Muscle layer of duodenum (tissue), 2 donors: ENCODE measurements around the gene PHOSPHO1.
"Not testable (repeated sequence)": the region's sequence is repeated elsewhere in the genome, so short reads cannot be mapped to it uniquely, and the experiment has no call there.

Experiments
- H3K27ac ChIP-seq: one replicate; pipeline ENCODE4 v1.7.0; 2013; ENCODE audit warnings: mild to moderate bottlenecking, low read length
- H3K27me3 ChIP-seq: one replicate; pipeline ENCODE4 v1.7.0; 2013; ENCODE audit warnings: low read depth, mild to moderate bottlenecking, control low read depth, low read length
- H3K36me3 ChIP-seq, 2 donors: one replicate each; pipeline ENCODE4 v1.7.0; 2013; ENCODE audit warnings: low read length in 2 of 2, control low read depth in 1 of 2, mild to moderate bottlenecking in 1 of 2; ENCODE audit not compliant: insufficient read depth in 2 of 2, control insufficient read depth in 1 of 2
- H3K4me1 ChIP-seq, 2 donors: one replicate each; pipeline ENCODE4 v1.7.0; 2013; ENCODE audit warnings: low read length in 2 of 2, mild to moderate bottlenecking in 2 of 2, control low read depth in 1 of 2, moderate library complexity in 1 of 2; ENCODE audit not compliant: insufficient read depth in 2 of 2, control insufficient read depth in 1 of 2
- H3K4me3 ChIP-seq, 2 donors: one replicate each; pipeline ENCODE4 v1.7.0; 2013; ENCODE audit warnings: low read length in 2 of 2, low read depth in 1 of 2, mild to moderate bottlenecking in 1 of 2
- H3K9me3 ChIP-seq, 2 donors: one replicate each; pipeline ENCODE4 v1.7.0; 2013; ENCODE audit warnings: low read length in 2 of 2, control low read depth in 1 of 2, mild to moderate bottlenecking in 1 of 2; ENCODE audit not compliant: control insufficient read depth in 1 of 2
- donor health status: healthy.

PHOSPHO1 gene, protein sequence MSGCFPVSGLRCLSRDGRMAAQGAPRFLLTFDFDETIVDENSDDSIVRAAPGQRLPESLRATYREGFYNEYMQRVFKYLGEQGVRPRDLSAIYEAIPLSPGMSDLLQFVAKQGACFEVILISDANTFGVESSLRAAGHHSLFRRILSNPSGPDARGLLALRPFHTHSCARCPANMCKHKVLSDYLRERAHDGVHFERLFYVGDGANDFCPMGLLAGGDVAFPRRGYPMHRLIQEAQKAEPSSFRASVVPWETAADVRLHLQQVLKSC

DNA sequence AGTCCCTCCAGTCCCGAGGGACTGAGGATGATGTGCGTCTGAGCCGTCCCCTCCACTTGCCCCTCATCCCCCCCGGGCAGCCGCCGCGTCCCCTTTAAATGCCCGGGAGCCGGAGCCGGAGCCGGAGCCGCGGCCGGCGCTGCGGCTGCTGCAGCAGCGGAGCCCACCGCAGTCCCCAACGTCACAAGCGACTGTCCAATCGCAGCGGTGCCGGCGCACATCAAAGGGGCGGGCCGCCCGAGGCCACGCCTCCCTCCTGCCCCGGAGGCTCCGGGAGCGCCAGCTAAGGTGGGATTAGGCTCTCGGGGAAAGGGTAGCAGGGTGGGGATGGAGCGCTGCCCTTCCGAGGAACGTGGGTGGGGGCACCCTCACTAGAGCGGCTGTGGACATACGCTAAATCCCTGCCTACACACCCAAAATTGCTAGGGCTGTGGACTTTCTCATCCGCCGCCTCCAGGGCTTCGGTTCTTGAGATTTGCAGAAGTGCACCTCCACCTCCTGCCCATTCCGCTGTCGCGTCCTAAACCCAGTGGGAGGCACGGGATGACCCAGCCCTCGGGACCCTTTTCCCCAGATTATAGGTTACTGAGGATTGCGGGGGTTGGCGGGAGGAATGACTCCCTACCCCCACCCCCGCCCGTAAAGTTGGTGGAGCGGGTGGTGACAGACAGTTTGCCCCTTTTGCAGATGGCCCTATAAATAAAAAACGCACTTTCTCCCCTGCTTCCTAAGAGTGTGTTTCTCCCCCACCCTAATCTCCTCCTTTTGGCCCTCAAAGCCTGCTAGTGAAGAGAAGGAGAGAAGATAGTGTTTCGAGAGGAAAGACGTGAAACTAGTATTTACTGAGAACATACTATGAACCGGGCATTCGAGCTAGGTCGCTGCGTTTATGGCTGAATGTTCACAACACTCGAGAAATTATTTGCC, at the start of gene PHOSPHO1:
PHOSPHO1 (minus strand) TSS at position 152 of the 927 bp plus-strand sequence. CDS start 4,096 bp downstream, outside the sequence.
- H3K36me3 ChIP-seq: no peaks in the 10 kb centered on the region
- H3K9me3 ChIP-seq: no peaks in the 10 kb centered on the region
- H3K27me3 ChIP-seq: peaks cover 11% of the 10 kb centered on the region
- H3K4me3 ChIP-seq: peak within 1 kb of the TSS; percentile 76 to 87
- H3K27ac ChIP-seq: no peak within 1 kb of the TSS
- H3K4me1 ChIP-seq: peaks cover 7 to 19% of the 10 kb centered on the region in 2 donors

DNA sequence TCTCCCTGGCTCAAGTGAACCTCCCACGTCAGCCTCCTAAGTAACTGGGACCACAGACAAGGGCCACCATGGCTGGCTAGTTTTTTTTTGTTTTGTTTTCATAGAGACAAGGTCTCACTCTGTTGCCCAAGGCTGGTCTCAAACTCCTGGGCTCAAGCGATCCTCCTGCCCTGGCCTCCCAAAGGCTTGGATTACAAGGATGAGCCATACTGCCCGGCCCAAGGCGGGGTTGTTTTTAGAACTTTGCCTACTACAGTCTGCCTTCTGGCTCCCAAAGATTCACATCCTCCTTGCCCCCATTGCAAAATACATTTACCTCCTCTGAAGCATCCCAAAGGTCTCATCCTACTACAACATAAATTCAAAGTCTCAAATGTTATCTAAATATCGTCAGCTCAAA, 49.5 kb upstream of the PHOSPHO1 start:
- Histone ChIP-seq H3K9me3 (no peaks in the 10 kb centered on the region), H3K4me3 (no peak overlapping the region), H3K27me3 (no peaks in the 10 kb centered on the region), H3K4me1 (no peaks in the 10 kb centered on the region), H3K36me3 (no peaks in the 10 kb centered on the region), H3K27ac (no peak overlapping the region)

DNA sequence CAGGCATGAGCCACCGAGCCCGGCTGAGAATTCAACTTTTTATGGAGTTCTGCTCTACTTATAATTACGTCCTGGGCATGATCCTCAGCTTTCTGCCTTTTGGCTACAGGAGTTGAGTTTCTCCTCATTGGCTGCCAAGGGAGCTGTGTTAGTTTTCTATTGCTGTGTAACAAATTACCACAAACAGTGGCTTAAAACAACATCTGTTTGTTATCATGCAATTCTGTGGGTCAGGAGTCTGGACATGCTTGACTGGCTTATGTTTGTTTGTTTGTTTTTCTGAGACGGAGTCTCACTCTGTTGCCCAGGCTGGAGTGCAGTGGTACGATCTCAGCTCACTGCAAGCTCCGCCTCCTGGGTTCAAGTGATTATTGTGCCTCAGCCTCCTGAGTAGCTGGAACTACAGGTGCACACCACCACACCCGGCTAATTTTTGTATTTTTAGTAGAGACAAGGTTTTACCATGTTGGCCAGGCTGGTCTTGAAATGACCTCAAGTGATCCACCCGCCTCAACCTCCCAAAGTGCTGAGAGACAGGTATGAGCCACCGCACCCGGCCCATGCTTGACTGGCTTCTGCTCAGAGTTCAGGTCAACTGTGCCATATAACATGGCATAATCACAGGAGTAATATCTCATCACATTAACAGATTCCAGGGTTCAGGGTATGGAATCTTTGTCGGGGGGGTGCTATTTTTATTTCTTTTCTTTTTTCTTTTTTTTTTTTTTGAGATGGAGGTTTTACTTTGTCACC, 48.9 kb upstream of the PHOSPHO1 start:
- not testable (repeated sequence) for H3K9me3 ChIP-seq, H3K27ac ChIP-seq, H3K27me3 ChIP-seq, H3K4me1 ChIP-seq, H3K4me3 ChIP-seq, H3K36me3 ChIP-seq

DNA sequence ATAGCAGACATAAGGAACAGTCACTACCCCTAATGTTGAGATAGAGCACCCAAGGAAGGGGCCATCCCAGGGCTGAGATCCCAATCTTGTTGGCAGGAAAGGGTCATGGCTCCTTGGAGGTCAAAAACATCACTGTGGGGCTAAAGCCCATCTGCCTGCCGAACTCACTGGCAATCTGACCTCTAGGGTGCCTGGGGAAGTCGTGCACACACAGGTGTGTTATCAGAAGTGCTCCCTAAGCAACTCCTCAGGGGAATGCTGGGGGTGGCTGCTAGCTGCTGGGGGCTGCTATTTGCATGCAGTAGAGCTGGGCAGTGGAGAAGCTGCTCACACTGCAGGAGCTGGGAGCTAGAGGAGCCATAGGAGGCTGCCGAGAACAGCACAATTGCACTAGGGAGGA, 47.5 kb upstream of the PHOSPHO1 start:
- H3K4me1 ChIP-seq: no peaks in the 10 kb centered on the region
- H3K36me3 ChIP-seq: no peaks in the 10 kb centered on the region
- no peaks in the 10 kb centered on the region for H3K9me3 ChIP-seq
- no peak overlapping the region for H3K27ac ChIP-seq
- H3K27me3 ChIP-seq: no peaks in the 10 kb centered on the region
- H3K4me3 ChIP-seq: no peak overlapping the region

DNA sequence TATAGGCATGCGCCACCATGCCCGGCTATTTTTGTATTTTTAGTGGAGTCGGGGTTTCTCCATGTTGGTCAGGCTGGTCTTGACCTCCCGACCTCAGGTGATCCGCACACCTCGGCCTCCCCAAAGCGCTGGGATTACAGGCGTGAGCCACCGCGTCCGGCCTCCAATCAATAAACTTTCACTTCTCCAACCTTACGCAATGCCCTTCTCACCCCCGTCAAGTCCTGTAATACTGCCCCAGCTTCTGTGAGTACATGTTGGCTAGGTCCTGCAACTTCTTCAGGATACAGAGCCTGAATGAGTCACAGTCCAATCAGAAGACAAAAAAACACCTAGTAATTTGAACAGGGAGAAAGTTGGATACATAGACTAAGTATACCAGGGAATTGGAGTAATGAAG, 47.1 kb upstream of the PHOSPHO1 start:
- Histone ChIP-seq H3K4me3 (no peak overlapping the region), H3K27me3 (no peaks in the 10 kb centered on the region), H3K27ac (no peak overlapping the region), H3K9me3 (no peaks in the 10 kb centered on the region), H3K36me3 (no peaks in the 10 kb centered on the region), H3K4me1 (no peaks in the 10 kb centered on the region)

DNA sequence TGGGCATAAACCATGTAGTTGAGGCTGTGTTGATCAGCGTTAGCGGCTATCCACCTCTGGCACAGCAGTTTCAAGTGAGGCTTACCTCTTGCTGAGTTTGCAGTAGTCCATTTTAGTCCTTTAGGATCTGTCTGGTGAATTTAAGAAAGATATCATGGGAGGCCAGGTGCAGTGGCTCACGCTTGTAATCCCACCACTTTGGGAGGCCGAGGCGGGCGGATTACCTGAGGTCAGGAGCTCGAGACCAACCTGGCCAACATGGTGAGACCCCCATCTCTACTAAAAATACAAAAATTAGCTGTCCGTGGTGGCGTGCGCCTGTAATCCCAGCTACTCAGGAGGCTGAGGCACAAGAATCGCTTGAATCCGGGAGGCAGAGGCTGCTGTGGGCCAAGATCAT, 45.4 kb upstream of the PHOSPHO1 start:
- not testable (repeated sequence) for H3K4me1 ChIP-seq, H3K27me3 ChIP-seq, H3K36me3 ChIP-seq, H3K9me3 ChIP-seq, H3K27ac ChIP-seq, H3K4me3 ChIP-seq

DNA sequence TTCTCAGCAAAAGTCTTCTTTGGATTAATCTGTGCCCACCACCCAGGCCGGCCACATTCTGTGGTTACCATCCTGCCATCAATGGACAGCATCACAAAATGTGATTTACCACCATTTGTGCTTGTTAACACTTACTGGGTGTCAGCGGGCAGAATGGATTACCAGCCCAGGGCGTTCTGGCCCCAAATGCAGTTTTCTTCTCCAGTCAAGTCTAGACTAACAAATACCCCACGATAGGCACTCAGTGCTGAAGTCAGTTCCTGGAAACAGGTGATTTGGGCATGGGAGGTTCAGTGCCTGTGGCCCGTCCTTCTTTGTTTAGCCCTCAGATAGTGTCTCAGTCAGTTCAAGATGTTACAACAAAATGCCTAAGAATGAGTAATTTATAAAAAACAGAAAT, 38.8 kb upstream of the PHOSPHO1 start:
- no peaks in the 10 kb centered on the region for H3K4me1 ChIP-seq
- no peak overlapping the region for H3K4me3 ChIP-seq
- no peak overlapping the region for H3K27ac ChIP-seq
- H3K9me3 ChIP-seq: no peaks in the 10 kb centered on the region
- no peaks in the 10 kb centered on the region for H3K27me3 ChIP-seq
- no peaks in the 10 kb centered on the region for H3K36me3 ChIP-seq

DNA sequence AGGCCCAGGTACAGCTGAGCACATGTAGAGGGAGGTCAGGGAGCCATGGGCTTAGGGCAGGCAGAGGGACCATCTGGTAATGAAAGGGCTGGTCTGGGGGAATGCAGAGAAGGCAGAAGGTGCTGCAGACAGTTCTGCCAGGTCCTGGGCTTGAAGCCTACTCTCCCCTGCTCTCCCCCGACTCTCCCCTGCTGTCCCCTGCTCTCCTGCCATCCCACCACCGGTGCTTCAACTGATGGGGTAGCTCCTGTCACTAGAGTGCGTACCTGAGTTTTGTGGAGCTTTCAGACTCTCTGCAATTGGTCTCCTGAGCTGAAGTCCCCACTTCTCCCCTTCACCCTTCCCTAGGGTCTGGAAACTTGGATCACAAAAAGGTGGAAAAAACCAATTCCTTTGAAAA, 37.3 kb upstream of the PHOSPHO1 start:
- Histone ChIP-seq H3K27ac (no peak overlapping the region), H3K4me1 (no peaks in the 10 kb centered on the region), H3K4me3 (no peak overlapping the region), H3K9me3 (no peaks in the 10 kb centered on the region), H3K27me3 (no peaks in the 10 kb centered on the region), H3K36me3 (no peaks in the 10 kb centered on the region)

DNA sequence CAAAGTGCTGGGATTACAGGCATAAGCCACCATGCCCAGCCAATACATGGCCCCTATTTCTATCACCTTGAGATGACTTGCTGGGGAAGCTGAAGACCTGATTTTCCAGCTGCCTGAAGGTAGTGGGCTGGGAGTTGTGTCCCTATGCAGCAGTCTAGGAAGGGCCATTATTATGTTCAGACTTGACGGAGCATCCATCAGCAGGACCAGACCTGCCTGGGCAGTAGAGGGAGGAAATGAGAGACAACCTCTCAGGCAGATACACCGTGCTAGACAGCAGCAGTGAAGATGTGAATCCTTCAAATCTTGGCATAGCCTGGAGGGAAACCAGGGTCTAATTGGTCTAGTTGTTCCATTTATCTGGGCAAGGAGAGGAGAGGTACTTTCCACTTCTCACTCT, 35.6 kb upstream of the PHOSPHO1 start:
- Histone ChIP-seq H3K4me3 (no peak overlapping the region), H3K36me3 (no peaks in the 10 kb centered on the region), H3K9me3 (no peaks in the 10 kb centered on the region), H3K27me3 (no peaks in the 10 kb centered on the region), H3K27ac (no peak overlapping the region), H3K4me1 (no peaks in the 10 kb centered on the region)

DNA sequence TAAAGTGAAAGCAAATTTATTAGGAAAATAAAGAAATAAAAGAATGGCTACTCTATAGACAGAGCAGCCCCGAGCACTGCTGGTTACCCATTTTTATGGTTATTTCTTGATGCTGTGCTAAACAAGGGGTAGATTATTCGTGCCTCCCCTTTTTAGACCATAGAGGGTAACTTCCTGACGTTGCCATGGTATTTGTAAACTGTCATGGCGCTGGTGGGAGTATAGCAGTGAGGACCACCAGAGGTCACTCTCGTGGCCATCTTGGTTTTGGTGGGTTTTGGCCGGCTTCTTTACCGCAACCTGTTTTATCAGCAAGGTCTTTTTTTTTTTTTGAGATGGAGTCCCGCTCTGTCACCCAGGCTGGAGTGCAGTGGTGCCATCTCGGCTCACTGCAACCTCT, 31.0 kb upstream of the PHOSPHO1 start:
- H3K27ac ChIP-seq, H3K27me3 ChIP-seq, H3K4me1 ChIP-seq, H3K9me3 ChIP-seq, H3K4me3 ChIP-seq, H3K36me3 ChIP-seq: not testable (repeated sequence)

DNA sequence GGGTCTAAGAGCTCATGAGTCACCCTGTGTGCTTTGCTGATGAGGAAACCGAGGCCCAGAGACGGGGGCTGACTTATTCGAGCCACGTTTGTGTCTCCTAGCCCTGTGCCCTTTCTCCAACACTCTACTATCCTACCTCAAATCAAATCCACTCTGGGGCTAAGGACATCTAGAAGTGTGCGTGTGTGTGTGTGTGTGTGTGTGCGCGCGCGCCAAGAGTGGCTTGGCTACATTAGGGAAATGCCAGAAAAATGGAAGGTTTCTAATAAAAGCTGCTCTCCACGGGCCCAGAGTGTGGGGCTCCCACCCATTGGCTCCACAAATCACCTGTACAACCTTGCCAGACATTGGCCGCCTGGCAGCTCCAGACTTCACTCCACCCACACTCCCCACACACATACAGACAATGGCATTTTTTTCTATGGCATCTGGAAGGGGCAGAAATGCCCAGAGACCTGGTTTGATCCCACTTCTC, 30.3 kb upstream of the PHOSPHO1 start:
- Histone ChIP-seq H3K27me3 (no peaks in the 10 kb centered on the region), H3K27ac (no peak overlapping the region), H3K9me3 (no peaks in the 10 kb centered on the region), H3K4me1 (peaks cover 0 to 4% of the 10 kb centered on the region in 2 donors), H3K36me3 (no peaks in the 10 kb centered on the region), H3K4me3 (peak overlapping the region; percentile 70 to 74)
